Activated gamma-delta T cell treated with Interleukin-2 at 50 U/mL for 16 hours (primary cell): ENCODE data around the gene IKZF2.
"Not testable (repeated sequence)": the region's sequence is repeated elsewhere in the genome, so short reads cannot be mapped to it uniquely, and the experiment has no call there.

Experiments used
- DNase-seq: peaks from one replicate; pipeline ENCODE4 v3.0.0-alpha.2; 2020

Gene IKZF2

DNA sequence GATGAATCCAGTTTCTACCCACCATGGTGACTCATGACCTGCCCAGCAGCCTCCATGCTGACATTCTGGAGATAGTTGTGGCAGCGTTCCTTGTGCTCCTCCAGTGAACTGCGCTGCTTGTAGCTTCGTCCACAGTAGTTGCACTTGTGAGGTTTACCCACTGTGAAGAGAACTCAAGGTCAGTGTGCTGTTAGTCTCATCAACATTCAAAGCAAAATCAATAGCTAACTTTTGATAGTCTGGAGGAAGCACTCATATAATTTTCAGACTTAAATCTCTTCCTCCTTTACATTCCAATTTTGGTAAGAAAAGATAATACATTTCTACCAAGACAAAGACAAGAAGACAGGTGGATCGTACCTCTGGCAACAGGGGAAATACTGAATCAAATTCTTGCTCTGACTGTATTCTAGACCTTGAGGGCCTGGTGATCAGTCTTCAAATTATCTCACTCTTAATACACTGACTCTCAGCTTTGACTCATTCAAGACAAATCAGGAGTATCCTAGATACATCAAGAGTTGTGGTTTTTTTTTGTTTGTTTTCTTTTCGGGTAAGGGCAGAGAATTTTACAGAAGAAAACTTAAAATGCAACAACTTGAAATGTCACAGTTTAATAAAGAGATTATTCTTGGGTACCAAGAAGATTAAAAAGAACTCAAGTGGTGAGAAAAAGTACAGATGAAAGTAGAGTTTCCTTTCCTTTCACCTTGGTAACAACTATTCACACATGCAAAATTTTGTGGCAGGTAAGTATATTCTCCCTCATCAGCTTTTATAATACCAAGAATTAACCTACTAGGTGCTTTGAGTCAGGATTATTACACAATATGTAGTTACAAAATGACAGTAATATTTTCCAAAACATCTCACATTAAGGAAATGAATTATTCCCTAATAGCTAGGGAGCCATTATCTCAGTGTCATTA, 129.2 kb downstream of the IKZF2 start:
- DNase-seq: no peak

DNA sequence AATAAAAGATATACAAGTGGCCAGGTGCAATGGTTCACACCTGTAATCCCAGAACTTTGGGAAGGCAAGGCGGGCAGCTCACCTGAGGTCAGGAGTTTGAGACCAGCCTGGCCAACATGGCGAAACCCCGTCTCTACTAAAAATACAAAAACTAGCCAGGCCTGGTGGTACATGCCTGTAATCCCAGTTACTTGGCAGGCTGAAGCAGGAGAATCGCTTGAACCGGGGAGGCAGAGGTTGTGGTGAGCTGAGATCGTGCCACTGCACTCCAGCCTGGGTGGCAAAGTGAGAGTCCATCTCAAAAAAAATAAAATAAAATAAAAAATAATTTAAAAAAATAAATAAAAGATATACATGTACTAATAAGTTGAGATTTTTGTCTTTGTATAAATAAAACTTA, 130.5 kb downstream of the IKZF2 start:
- DNase-seq: not testable (repeated sequence)

DNA sequence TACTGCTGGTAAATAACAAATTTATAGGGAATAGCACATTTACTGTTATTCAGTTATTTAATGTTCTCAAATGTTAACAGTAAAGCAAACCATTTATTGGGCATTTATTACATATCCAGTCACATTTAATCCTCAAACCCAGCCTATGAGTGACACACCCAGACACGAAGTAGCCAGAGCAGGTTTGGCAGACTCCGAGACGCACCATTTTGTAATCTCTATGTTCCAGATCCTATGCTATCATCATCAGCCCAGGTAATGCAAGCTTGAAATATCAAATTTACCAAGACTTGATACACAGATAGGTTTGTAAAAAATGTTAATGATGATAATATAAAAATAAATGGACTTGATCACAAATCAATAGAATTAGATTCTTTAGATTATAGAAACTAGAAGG, 131.1 kb downstream of the IKZF2 start:
- DNase-seq: no peak

DNA sequence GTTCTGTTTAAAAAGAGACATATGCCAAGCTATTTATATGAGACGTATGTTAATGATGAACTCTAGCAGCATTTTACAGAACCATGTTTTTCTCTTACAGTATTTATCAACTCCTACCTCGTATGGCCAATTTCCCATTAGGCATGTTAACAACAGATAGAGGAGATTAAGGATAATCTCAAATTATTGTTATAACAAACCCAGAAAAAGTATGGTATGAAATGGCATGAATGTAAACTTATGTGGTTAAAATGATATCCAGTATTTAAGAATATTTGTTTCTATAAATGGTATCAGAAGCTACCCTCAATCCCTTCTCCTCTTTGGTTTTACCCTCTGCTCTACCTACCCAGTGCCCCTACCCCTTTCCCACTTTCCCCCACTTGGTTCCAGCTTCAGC, 132.0 kb downstream of the IKZF2 start:
- no peak for DNase-seq

DNA sequence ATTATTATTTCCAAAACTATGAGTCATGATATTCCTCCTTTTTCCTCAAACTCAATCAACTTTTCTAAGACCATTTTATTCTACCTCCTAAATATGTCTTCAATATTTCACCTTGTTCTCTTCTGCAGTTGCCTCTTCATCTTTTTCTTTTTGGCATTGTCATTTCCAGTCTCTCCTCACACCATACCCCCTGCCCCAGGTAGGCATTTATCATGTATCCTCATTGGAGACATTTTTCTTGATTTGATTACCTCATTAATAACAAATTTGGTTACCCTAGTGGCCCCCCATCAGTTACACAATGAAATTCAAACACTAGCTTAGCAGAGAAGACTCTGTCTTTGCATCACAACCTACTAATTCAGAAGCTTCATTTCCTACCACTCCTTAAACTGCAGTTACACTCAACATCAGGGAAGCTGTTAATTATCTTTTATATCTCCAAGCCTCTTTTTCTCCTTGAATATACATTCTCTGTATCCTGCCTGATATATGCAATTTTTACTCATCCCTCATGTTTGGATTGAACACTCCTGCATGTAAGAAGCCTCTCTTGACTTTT, 133.0 kb downstream of the IKZF2 start:
- no peak for DNase-seq

DNA sequence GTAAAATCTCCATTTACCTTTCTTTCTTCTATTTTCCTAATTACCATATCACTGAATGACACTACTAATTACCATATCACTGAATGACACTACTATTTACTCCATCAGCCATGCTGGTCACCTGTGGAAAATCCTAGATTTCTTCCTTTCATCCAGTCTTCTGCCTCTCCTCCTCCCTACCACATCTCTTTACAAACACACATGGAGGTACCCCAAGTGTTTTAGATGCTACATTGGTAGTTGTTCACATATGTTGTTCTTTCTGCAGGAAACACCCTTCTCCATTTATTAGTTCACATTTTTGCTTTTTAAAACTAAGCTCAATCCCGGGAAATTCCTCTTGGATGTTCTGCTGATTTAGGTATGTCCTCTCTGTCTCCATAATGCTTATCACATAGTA, 134.0 kb downstream of the IKZF2 start:
- DNase-seq: no peak

DNA sequence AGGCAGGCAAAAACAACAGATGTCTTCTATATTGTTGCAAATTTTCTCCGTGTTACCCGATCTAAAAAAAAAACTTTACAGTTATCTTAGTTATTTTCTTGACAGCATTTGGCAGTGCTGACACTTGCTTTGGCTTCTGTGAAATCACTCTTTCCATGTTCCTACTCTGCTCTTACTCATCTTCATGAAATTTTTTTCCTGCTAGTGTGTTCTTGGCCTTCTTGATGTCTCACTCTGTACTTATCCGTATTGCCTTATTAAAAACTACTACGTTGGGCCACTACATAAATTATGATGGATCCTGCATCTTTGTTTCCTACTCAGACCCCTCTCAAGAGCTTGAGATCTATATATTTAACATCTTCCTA, 134.4 kb downstream of the IKZF2 start:
- no peak for DNase-seq

DNA sequence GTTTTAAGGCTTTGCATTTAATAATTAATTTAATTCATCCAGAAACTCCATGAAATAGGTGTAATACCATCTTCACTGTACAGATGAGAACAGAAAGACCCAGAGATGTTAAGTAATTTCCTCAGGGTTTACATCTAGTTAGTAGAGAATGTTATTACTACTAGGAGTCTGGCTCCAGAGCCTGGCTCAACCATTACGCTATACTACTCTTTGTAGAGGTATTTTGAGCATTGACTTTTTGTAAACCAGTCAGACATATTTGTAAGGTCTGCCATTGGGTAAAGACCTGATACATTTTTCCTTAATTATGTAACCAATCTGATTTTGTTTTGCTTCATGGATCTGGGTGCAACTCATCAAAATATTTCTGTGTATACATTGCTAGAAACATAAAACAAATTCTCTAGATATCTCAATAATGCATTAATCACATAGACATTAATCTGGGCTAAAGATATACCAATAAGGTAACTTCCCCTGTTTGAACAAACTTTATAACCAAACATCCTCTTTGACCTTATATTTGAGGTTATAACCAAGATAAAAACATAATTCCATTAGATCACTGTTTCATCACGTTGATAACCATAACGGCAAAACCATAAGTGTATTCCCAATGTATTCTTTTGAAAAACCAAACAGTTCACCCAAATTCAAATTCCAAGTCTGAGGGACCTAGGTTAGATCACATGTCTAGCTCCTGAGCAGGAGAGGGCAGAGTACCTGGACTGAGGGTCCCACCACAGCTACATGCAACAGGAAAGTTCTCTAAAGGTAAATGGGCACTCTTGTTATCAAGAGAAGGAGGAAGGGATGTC, 135.0 kb downstream of the IKZF2 start:
- DNase-seq: no peak

DNA sequence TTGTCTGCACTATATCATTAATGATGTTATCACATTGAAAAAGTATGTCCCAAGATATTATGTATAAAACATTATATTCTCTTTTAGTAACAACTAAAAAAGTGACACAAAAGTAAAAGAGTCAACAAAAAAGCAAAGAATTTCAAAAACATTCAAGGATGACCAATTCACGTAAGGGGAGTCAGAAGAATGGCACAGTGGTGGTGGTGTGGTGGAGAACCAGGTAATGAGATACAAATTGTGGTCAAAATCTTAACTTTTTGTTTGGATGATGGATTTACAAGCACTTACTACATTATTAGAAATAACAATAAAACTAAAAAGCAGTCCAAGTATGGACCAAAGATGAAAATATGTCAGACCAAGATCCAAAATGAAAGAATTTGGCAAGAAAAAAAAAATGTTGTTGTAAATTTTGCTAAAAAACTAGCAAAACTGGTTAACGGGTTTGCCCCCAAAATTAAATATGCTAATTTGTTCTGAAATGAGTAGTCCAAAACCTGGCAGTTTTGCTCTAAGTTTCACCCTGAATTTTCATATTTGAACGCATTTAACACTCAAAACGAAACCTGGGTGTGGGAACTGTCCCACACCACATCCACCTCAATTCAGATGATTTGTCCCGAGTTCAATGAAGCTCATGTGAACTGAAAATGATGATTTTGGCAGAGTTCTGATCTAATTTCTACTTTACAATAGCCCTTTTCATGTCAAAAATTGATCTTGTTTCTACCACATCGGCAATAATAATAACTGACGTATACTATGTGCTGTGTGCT, 135.8 kb downstream of the IKZF2 start:
- no peak for DNase-seq

DNA sequence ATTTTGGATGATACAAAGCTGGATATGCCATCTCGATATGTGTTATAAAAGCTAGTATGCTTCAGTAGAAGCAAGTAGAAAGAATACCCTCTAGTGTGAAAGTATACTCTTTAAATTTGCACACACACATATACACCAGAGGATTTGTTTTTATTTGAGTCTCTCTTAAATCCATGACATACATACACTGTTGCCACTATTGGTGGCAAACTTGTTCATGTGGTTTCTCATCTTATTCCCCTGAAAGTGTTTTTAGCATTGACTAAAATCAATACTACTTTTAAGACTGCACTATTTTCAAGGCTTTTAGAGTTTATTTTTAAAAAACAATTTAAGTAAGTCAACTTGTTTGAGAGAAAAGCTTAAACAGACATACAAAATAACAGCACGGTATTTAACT, 137.4 kb downstream of the IKZF2 start:
- DNase-seq: no peak

DNA sequence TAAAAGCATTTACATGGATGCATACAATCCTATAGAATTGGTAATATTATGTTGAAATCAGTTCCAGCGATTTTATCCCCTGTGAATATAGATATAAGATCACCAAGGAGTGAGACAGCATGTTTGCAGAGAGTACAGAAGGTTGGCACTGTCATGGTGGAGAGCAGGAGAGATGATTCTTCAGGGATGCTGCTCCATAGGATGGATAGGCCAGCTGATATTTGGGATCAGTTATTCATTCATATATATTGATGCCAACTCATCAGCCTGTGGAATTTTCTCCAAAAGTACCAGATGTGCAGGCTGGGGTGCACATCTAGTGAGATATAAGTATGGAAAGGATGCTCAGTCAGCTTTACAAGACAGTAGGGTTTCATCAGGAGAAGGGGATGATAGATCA, 139.9 kb downstream of the IKZF2 start:
- DNase-seq: no peak

DNA sequence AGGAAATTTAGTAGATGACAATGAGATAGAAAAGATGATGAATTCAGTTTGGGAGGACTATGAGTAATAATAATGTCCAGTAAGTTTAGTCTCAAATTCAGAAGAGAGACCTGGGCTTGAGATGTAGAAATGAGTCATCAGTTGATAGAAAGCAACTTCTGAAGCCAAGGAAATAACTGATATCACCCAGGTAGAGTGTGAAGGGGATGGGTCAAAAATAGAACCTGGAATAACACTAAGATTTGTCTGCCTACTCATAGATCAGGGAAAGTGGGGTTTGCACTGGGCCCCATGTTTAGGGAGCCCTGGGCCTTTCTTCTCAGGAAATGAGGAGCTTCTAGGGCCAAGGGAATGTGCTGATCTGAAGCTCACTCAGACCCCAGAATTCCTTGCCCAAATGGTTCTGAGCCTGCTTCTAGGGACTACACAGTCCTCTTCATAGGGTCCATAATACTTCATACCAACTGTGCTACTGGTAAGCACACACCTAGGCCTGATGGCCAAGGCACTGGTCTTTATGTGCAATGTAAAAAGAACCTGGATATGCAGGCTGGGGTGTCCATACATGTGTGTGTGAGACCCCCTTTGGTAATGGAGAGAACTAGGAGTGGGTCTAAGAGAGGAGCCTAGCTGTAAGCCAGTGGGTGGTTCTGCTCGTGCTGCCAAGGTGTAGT, 141.2 kb downstream of the IKZF2 start:
- no peak for DNase-seq

DNA sequence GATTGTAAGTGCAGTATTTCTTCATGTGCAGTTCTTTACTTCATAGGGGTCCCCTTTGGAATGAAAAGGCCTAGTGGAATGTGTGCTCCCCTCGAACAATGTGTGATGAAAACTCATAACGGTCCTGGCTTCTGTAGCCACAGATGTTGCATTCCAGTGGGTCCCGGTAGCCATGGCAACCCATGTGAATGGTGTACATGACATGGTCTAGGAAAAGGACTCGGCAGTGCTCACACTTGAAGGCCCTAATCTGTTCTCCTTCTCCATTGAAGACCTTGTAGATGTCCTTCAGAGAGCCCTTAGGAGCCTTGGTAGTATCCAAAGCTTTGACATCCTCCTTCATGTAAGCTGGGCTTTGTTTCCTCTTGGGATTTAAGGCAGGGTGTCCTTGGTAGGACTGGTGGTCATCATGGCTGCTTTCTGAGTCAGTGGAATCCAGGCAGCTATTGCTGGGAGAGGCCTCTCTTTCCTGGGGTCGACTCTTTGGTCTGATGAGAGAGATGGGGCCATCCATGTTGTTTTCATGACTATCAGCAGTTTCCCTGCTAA, 144.0 kb downstream of the IKZF2 start:
- no peak for DNase-seq

DNA sequence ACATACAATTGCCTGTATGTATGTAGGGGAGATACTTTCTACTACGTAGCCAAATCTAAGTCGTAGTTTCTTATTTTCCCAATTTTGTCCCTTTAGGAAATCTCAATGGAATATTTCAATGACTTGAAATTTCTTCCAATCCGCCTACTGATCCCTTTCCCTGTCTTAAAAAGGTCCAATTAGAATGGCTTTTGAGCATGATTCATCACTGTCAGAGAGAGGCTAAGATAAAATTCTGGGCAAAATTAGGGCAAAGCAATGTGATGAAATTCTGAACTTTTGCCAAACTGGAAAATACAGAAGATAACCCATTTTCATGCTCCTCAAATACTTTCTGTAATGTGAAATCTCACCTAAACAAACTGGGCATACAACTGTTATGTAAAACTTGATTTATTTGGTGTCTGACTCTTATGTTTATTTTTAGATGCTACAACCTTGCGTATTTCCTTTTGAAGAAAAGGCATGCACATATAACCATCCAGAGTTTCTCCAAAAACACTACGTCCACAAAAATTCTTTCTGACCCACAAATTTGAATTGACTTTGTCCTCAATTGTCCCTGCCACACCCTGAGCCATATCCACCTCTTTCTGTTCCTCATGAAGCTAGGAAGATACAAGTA, 147.1 kb downstream of the IKZF2 start:
- no peak for DNase-seq

DNA sequence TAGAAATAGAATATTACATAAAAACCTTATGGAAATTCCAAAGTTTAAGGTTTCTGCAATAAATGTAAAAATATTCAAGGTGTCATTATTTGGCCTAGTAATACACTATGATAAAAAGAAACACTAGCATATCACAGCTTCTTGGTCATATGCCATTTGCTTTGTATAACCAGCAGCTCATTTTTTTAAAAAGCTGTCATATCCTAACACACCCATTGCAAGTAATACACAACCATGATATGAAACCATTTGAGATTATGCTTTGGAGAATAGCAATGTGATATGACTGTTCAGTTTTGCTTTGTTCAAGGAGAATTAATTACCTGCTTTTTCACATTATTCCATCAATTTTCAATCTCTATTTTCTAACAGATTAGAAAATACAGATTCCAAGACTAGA, 149.0 kb downstream of the IKZF2 start:
- no peak for DNase-seq

DNA sequence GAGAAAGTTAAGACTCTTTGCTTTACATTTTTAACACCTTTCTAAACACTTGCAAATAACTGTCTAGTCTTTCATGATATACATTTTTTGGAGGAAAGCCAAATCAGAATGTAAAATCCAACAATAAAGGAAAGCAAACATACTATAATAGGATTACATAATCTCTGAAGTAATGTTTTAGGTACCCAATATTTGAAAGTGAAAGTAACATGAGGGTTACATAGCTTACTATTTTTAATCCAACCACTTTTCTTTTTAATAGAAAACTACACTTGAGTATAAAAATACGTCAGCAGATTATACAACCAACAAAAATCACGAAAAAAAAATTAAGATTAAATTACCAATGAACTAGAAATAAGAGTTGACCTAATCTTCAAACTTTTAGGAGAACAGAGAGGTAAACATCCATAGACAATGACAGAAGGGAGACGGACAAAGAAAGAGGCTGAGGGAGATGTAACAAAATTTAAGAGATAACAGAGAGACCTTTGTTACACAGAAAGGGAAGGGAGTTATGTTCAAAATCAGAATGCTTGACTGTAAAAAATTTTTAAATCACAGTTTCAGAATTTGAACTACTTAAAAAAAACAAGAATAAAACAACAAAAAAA, 150.0 kb downstream of the IKZF2 start:
- no peak for DNase-seq

DNA sequence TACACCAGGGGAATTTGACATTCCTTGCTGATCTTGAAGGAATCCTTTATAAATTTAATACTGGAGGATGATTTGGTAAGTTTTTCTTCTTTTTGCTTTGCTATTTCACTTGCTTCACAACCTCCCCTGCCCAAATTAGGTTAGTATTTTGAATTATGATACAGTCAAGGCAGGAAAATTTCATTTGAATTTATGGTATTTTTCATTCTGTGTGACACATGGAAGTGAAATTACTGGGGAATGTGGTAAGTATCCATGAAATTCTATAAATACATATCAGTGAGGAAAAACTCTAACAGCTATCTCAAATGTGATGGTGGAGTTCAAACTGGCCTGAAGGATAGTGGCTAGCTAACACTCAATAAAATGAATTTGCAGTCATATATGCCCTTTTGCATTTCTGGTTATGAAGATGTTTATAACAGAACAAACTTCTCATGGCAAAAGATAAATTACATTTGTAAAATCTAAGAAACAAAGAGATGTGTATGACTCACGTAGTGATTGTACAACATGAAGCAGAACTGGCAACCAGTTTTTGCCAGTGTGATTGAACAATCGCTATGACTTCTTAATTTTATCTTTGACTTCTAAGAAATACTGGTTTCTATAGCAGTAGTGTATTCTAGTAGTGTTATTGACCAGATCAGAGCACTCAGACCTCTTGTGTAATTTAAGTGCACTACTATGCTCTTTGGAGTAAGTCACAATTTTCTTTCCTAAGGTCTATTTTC, 152.6 kb downstream of the IKZF2 start:
- no peak for DNase-seq

DNA sequence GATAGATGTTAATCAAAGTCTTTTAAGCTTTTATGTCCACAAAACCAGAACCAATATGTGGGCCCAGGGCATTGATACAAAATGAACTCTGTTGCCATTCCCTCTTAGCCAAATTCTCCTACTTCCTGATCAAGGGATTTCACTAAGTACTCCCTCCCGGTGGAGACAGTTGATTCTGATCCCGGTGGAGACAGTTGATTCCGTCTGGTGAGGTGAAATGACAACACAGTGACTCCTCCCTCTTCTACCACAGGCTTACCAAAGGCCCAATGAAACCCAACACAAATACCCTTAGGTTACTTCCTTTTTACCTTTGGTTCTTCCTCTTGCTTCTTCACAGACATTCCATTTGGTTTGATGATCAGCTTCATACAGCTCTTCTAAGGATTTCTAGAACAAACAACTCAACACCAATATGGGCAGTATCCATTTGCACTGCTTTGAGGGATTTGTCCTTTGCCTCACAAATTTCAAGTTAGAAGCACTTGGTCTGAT, 153.8 kb downstream of the IKZF2 start:
- no peak for DNase-seq

DNA sequence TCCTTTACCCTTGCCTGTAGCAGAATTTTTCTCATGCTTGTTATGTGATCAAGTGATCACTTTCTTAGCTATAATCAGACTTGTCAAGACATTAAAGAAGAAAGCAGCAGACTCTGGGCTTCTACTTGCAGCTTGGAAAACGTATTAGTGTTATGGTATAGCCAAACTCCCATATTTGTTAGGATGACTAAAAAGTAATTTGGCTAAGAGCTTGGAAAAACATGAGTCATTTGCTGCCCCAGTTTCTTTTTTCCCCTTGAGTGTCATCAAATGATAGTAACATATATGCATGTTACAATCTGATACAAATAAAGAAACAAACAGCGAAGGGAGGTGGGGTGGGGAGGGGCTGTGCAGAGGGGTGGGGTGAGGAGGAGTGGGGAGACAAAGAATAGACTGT, 155.5 kb downstream of the IKZF2 start:
- no peak for DNase-seq

DNA sequence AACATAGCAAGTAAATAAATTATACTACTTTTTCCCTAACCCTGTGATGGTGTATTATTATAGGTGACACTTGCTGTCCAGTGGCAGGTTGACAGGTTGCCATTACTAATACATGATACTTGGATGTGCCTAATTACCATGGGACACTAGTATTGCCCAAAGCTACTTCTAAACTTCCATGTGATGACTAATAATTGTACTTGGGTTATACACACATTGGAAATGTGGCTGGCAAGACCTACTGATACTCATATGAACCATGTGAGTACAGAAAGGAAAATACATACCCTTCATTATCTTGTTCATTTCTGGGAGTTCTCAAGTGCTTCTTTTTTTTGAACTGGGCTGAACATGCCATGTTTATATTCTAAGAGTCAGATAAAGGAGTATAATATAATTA, 156.4 kb downstream of the IKZF2 start:
- DNase-seq: no peak
